Measurements from ENCODE around the gene ARHGAP29. TPM values are rescaled to one million over a fixed set of nuclear protein-coding genes. Genes with fewer than 3 reads are reported as not detected.

ARHGAP29 gene
- polyA plus RNA-seq, 2 of the 4 experiments (the other 2 are of a cell fraction): 14.3 to 29.7 TPM

DNA sequence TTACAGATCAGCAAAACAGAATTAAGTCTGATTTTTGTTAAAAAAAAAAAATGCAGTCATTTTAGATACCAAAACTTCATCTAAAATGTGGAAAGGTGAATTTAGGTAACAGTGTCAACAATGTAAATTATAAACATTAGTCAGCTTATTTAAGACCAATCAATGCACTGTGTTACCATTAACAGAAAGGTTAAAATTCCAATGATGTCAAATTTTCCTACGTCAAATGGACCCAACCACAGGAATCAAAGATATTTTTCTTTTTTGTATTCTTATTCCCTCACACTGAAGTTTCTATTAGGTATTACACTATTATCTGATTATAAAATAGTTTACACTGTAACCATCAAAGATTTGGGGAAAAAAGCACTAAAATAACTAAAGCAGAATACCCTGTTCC is 6.5 kb downstream of the ARHGAP29 start:
- no peak for FAIRE-seq
- no peak overlapping the region for H3K27ac ChIP-seq
- POLR2A ChIA-PET: no interaction called here

DNA sequence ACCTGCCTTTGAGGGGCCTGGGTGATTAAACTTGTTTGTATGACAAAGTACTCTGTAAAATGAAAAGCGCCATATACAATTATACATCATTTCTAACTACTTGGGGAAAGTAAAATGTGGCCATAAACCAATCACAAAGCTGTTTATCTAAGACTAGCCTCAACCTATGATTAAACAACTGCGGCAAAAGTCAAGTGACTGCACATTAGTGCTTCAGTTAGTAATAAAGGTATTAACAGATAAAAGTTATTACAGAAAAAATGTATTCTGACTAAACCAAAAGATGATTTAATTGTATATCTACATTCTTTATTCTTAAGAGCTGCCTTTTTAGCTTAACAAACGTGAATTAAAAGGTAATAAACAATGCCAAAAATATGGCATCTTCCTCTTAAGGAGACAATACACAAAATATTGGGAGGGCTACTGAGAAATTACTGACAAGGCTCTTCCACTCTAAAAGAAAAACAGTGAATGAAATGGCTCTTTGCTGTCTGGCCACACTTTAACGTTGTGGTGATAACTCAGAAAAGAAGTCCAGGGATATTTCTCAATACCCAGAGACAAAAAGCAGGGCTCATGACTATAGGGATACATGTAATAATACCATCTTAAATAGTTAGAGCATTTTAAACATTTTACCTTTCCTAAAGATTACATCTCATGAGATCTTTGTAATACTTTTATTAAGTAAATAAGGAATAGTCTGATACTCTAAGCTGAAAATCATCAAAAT is 8.6 kb downstream of the ARHGAP29 start:
- TF ChIP-seq, protein P1, sequence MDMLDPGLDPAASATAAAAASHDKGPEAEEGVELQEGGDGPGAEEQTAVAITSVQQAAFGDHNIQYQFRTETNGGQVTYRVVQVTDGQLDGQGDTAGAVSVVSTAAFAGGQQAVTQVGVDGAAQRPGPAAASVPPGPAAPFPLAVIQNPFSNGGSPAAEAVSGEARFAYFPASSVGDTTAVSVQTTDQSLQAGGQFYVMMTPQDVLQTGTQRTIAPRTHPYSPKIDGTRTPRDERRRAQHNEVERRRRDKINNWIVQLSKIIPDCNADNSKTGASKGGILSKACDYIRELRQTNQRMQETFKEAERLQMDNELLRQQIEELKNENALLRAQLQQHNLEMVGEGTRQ (IDR thresholded peaks at IDR 0.05): no peak
- TF ChIP-seq KDM1A (IDR thresholded peaks at IDR 0.05; ENCODE audit: low read depth): no peak
- TF ChIP-seq CHD4 (IDR thresholded peaks at IDR 0.05; ENCODE audit: borderline replicate concordance): no peak
- TF ChIP-seq RFX5 (IDR thresholded peaks at IDR 0.05): no peak
- TF ChIP-seq, protein P2, sequence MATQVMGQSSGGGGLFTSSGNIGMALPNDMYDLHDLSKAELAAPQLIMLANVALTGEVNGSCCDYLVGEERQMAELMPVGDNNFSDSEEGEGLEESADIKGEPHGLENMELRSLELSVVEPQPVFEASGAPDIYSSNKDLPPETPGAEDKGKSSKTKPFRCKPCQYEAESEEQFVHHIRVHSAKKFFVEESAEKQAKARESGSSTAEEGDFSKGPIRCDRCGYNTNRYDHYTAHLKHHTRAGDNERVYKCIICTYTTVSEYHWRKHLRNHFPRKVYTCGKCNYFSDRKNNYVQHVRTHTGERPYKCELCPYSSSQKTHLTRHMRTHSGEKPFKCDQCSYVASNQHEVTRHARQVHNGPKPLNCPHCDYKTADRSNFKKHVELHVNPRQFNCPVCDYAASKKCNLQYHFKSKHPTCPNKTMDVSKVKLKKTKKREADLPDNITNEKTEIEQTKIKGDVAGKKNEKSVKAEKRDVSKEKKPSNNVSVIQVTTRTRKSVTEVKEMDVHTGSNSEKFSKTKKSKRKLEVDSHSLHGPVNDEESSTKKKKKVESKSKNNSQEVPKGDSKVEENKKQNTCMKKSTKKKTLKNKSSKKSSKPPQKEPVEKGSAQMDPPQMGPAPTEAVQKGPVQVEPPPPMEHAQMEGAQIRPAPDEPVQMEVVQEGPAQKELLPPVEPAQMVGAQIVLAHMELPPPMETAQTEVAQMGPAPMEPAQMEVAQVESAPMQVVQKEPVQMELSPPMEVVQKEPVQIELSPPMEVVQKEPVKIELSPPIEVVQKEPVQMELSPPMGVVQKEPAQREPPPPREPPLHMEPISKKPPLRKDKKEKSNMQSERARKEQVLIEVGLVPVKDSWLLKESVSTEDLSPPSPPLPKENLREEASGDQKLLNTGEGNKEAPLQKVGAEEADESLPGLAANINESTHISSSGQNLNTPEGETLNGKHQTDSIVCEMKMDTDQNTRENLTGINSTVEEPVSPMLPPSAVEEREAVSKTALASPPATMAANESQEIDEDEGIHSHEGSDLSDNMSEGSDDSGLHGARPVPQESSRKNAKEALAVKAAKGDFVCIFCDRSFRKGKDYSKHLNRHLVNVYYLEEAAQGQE (IDR thresholded peaks at IDR 0.05): no peak
- TF ChIP-seq ZC3H11A (IDR thresholded peaks at IDR 0.05): no peak
- no peak for TF ChIP-seq SMC3 (IDR thresholded peaks at IDR 0.05)
- TF ChIP-seq ZFP36 (IDR thresholded peaks at IDR 0.05; ENCODE audit: borderline replicate concordance, partially characterized antibody): no peak
- TF ChIP-seq, protein P3, sequence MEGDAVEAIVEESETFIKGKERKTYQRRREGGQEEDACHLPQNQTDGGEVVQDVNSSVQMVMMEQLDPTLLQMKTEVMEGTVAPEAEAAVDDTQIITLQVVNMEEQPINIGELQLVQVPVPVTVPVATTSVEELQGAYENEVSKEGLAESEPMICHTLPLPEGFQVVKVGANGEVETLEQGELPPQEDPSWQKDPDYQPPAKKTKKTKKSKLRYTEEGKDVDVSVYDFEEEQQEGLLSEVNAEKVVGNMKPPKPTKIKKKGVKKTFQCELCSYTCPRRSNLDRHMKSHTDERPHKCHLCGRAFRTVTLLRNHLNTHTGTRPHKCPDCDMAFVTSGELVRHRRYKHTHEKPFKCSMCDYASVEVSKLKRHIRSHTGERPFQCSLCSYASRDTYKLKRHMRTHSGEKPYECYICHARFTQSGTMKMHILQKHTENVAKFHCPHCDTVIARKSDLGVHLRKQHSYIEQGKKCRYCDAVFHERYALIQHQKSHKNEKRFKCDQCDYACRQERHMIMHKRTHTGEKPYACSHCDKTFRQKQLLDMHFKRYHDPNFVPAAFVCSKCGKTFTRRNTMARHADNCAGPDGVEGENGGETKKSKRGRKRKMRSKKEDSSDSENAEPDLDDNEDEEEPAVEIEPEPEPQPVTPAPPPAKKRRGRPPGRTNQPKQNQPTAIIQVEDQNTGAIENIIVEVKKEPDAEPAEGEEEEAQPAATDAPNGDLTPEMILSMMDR (IDR thresholded peaks at IDR 0.05): no peak
- TF ChIP-seq EHF (CRISPR knock-in tag; IDR thresholded peaks at IDR 0.05): no peak
- POLR2A ChIA-PET: no interaction called here
- peaks cover 48% of the 10 kb centered on the region for H3K4me1 ChIP-seq
- DNase-seq (ENCODE audit: low read depth in 1 of 2, low spot score in 1 of 2): no peak
- H3K9me3 ChIP-seq: no peaks in the 10 kb centered on the region
- H3K4me3 ChIP-seq: no peak overlapping the region
- CTCF ChIA-PET: interaction anchor here (1.1 to 5.5 kb wide), 6 partner anchors 8 to 252 kb away, joined by 3 to 20 read pairs (median 4); partner anchors contain the start of gene ARHGAP29
- no peak overlapping the region for H3K27ac ChIP-seq
- FAIRE-seq: no peak
- ATAC-seq: no peak
- no peak overlapping the region for H3K4me2 ChIP-seq
- 85% methylated on average over 4 of the region's 4 CpGs for WGBS (ENCODE audit: missing lambda C conversion rate)

More for the DNA sequence above, 6.5 kb downstream of the ARHGAP29 start:
- TF ChIP-seq MAFK (IDR thresholded peaks at IDR 0.05; ENCODE audit: partially characterized antibody) (peak; percentile 16), POLR2AphosphoS2 (conservative IDR thresholded peaks at IDR 0.05; ENCODE audit: low read length) (no peak)
- H3K4me3 ChIP-seq: no peak overlapping the region
- DNase-seq (ENCODE audit: low read depth in 1 of 2, low spot score in 1 of 2): no peak
- ATAC-seq: no peak
- peaks cover 67% of the 10 kb centered on the region for H3K4me1 ChIP-seq
- CTCF ChIA-PET: interaction anchor here (1.4 kb wide), 1 partner anchor 108 kb away, joined by 3 read pairs; no protein-coding TSS in a partner anchor
- no peaks in the 10 kb centered on the region for H3K9me3 ChIP-seq
- WGBS (ENCODE audit: missing lambda C conversion rate): 97% methylated on average over 1 of the region's 1 CpG
- peak overlapping the region; percentile 20; the same call in 2 of the 3 replicates for H3K4me2 ChIP-seq

DNA sequence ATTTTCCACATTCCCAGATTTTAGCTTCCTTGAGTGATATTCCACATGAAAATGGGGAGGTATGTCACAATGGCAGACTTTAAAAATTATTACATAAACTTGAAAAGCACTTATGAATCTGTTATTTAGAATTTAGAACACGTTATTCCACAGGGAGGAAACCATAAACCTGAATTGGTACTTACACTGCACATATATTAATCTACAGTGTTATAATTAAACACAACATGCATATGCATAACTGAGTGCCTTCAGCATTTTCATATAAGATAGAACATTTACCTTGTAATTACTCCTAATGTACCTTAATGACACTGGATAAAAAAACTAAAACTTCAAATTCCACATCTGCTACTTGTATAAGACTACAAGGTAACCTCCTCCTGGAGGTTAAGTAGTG is 9.8 kb downstream of the ARHGAP29 start:
- TF ChIP-seq, protein P4, sequence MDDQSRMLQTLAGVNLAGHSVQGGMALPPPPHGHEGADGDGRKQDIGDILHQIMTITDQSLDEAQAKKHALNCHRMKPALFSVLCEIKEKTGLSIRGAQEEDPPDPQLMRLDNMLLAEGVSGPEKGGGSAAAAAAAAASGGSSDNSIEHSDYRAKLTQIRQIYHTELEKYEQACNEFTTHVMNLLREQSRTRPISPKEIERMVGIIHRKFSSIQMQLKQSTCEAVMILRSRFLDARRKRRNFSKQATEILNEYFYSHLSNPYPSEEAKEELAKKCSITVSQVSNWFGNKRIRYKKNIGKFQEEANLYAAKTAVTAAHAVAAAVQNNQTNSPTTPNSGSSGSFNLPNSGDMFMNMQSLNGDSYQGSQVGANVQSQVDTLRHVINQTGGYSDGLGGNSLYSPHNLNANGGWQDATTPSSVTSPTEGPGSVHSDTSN (IDR thresholded peaks at IDR 0.05): no peak
- no peak for TF ChIP-seq BHLHE40 (IDR thresholded peaks at IDR 0.05; ENCODE audit: low read depth, low read length)
- Histone ChIP-seq H3K27ac (no peak overlapping the region), H3K4me1 (peaks cover 37% of the 10 kb centered on the region; the same call in 2 of the 3 replicates), H3K4me3 (no peak overlapping the region), H3K4me2 (no peak overlapping the region), H3K9me3 (no peaks in the 10 kb centered on the region)
- ATAC-seq (no peak), DNase-seq (ENCODE audit: low read depth in 1 of 2, low spot score in 1 of 2) (no peak), FAIRE-seq (no peak)
- ChIA-PET CTCF (interaction anchor here (1.1 to 5.5 kb wide), 6 partner anchors 10 to 253 kb away, joined by 3 to 20 read pairs (median 6); partner anchors contain the start of gene ARHGAP29), POLR2A (interaction anchor here (1.3 kb wide), 1 partner anchor 10 kb away, joined by 4 read pairs; the partner anchor contains the start of gene ARHGAP29)
- 80% methylated on average over 1 of the region's 1 CpG for WGBS (ENCODE audit: missing lambda C conversion rate)
